CD14-positive monocyte (primary cell): Measurements from ENCODE around the gene ABTB2. TPM values are rescaled to one million over a fixed set of nuclear protein-coding genes. Genes with fewer than 3 reads are reported as not detected.

ENCODE experiments used
- DNase-seq, 3 donors: peaks; one replicate each; pipeline ENCODE4 v3.0.0-alpha.2; 2011 to 2022
- H2AFZ ChIP-seq: 2 replicates; pipeline ENCODE4 v1.6.0; 2012; ENCODE audit warnings: mild to moderate bottlenecking, low read depth, low read length, inconsistent platforms; ENCODE audit not compliant: insufficient read depth, poor library complexity, severe bottlenecking
- H3K27ac ChIP-seq, 2 donors: 1 replicate in 1 of 2; 2 replicates in 1 of 2; pipeline ENCODE4 v1.5.1; 2012 to 2013; ENCODE audit warnings: low read length in 2 of 2, control low read depth in 1 of 2, inconsistent platforms in 1 of 2, low read depth in 1 of 2, mild to moderate bottlenecking in 1 of 2
- H3K27me3 ChIP-seq, 2 donors: one replicate each; pipeline versions ENCODE4 v1.6.0 to v1.6.1; 2011 to 2013; ENCODE audit warnings: low read length in 2 of 2; ENCODE audit not compliant: control insufficient read depth in 2 of 2, insufficient read depth in 2 of 2
- H3K36me3 ChIP-seq, 2 donors: replicated peaks in 1 of 2; 1 replicate in 1 of 2; 2 replicates in 1 of 2; pipeline versions ENCODE4 v1.5.1 to v1.6.1; 2012 to 2013; ENCODE audit warnings: low read length in 2 of 2, control low read depth in 1 of 2, inconsistent platforms in 1 of 2, mild to moderate bottlenecking in 1 of 2; ENCODE audit not compliant: insufficient read depth in 2 of 2, control insufficient read depth in 1 of 2
- H3K4me1 ChIP-seq, 2 donors: 1 replicate in 1 of 2; 2 replicates in 1 of 2; pipeline versions ENCODE4 v1.5.1 to v1.6.1; 2012 to 2013; ENCODE audit warnings: low read length in 2 of 2, control low read depth in 1 of 2, inconsistent platforms in 1 of 2, mild to moderate bottlenecking in 1 of 2, moderate library complexity in 1 of 2; ENCODE audit not compliant: insufficient read depth in 2 of 2, control insufficient read depth in 1 of 2
- H3K4me2 ChIP-seq: replicated peaks from 2 replicates; pipeline ENCODE3; 2012; ENCODE audit warnings: low read length, moderate library complexity, mild to moderate bottlenecking; ENCODE audit not compliant: poor library complexity, severe bottlenecking; ENCODE audit errors: extremely low read depth
- H3K4me3 ChIP-seq, 3 experiments: fragments of 200-600 bp in 1 of 3; sonication (generic) in 1 of 3; replicated peaks in 1 of 3; 1 replicate in 2 of 3; 2 replicates in 1 of 3; pipeline ENCODE4 v1.5.1; 2011 to 2013; ENCODE audit warnings: low read length in 3 of 3, mild to moderate bottlenecking in 3 of 3, control low read depth in 2 of 3, low read depth in 2 of 3, inconsistent platforms in 1 of 3, moderate library complexity in 1 of 3
- H3K79me2 ChIP-seq: 2 replicates; pipeline ENCODE4 v1.6.0; 2012; ENCODE audit warnings: mild to moderate bottlenecking, control low read depth, inconsistent platforms, low read length, moderate library complexity; ENCODE audit not compliant: insufficient read depth
- H3K9ac ChIP-seq: 2 replicates; pipeline ENCODE4 v1.6.0; 2017; ENCODE audit warnings: low read length, mild to moderate bottlenecking; ENCODE audit not compliant: insufficient read depth, poor library complexity, severe bottlenecking
- H3K9me3 ChIP-seq, 2 donors: replicated peaks in 1 of 2; 1 replicate in 1 of 2; 2 replicates in 1 of 2; pipeline versions ENCODE4 v1.5.1 to v1.6.1; 2012 to 2013; ENCODE audit warnings: low read length in 2 of 2, control low read depth in 1 of 2; ENCODE audit not compliant: control insufficient read depth in 1 of 2, insufficient read depth in 1 of 2
- H4K20me1 ChIP-seq: 2 replicates; pipeline ENCODE4 v1.6.0; 2012; ENCODE audit warnings: mild to moderate bottlenecking, low read length, control low read depth, moderate library complexity; ENCODE audit not compliant: insufficient read depth
- H3K27ac Mint-ChIP-seq, 7 donors: one replicate each; pipeline ENCODE4 v1.8.0; 2020; ENCODE audit warnings: mild to moderate bottlenecking in 7 of 7, mixed read lengths in 7 of 7, moderate library complexity in 6 of 7, inconsistent platforms in 2 of 7
- H3K27me3 Mint-ChIP-seq, 3 donors: one replicate each; pipeline ENCODE4 v1.8.0; 2021 to 2022; ENCODE audit warnings: low read depth in 3 of 3, mild to moderate bottlenecking in 3 of 3, mixed read lengths in 3 of 3, moderate library complexity in 3 of 3, inconsistent platforms in 1 of 3
- H3K36me3 Mint-ChIP-seq, 2 donors: one replicate each; pipeline ENCODE4 v1.8.0; 2020; ENCODE audit warnings: mixed read lengths in 2 of 2, inconsistent platforms in 1 of 2, mild to moderate bottlenecking in 1 of 2
- H3K4me1 Mint-ChIP-seq: one replicate; pipeline ENCODE4 v1.8.0; 2020; ENCODE audit warnings: mild to moderate bottlenecking, mixed read lengths
- H3K4me3 Mint-ChIP-seq, 2 donors: one replicate each; pipeline ENCODE4 v1.8.0; 2020; ENCODE audit warnings: mild to moderate bottlenecking in 2 of 2, mixed read lengths in 2 of 2, moderate library complexity in 1 of 2
- H3K9me3 Mint-ChIP-seq, 7 donors: one replicate each; pipeline ENCODE4 v1.8.0; 2020 to 2022; ENCODE audit warnings: mixed read lengths in 7 of 7, mild to moderate bottlenecking in 6 of 7, moderate library complexity in 6 of 7, inconsistent platforms in 2 of 7
- CTCF ChIP-seq: fragments of 200-600 bp; IDR thresholded peaks from one replicate; pipeline ENCODE4 v1.8.0; 2022; ENCODE audit warnings: antibody characterized with exemption, mild to moderate bottlenecking
- WGBS: methylation state at CpG from one replicate; pipeline ENCODE4 v1.1.5; 2013; ENCODE audit warnings: missing lambda C conversion rate; ENCODE audit not compliant: insufficient coverage; 5-methylcytosine and 5-hydroxymethylcytosine counted together
- intact Hi-C, 2 donors: fragments of 100-400 bp; cut with micrococcal nuclease; formaldehyde crosslinking; loops; one replicate each; pipeline versions ENCODE4 v1.15.0 to v1.15.1; 2023
- polyA plus RNA-seq, 3 donors: library from polyadenylated mRNA; depleted of rRNA in 1 of 3; unstranded in 2 of 3; stranded (reverse) in 1 of 3; fragments of 300-500 nt in 2 of 3; fragments of >200 nt in 1 of 3; fragmentation: Illumina TruSeq in 2 of 3; gene quantifications; 1 replicate in 2 of 3; 2 replicates in 1 of 3; pipeline ENCODE4 v1.2.3, GENCODE V29; 2012 to 2021

Gene ABTB2
- polyA plus RNA-seq, 3 donors: 0.25 to 1.7 (median 0.26) TPM

GRCh38 chr11:34166806-34167740, 190.7 kb downstream of the ABTB2 start:
- Histone ChIP-seq H3K4me3 (no peak overlapping the region), H3K9ac (no peak overlapping the region), H2AFZ (no peak overlapping the region), H4K20me1 (no peaks in the 10 kb centered on the region), H3K79me2 (no peaks in the 10 kb centered on the region), H3K27me3 (no peaks in the 10 kb centered on the region), H3K9me3 (no peaks in the 10 kb centered on the region), H3K27ac (no peak overlapping the region), H3K36me3 (no peaks in the 10 kb centered on the region), H3K4me2 (no peak overlapping the region), H3K4me1 (no peaks in the 10 kb centered on the region)
- Mint-ChIP-seq H3K4me1 (no peaks in the 10 kb centered on the region), H3K27ac (no peak overlapping the region), H3K4me3 (no peak overlapping the region), H3K36me3 (peaks cover 2% of the 10 kb centered on the region in 2 donors), H3K27me3 (peaks cover 0 to 4% (median 0%) of the 10 kb centered on the region in 3 donors), H3K9me3 (peaks cover 0 to 2% (median 0%) of the 10 kb centered on the region in 7 donors)
- intact Hi-C loops: no loop called here
- TF ChIP-seq CTCF: no peak
- 96% methylated on average over 13 of the region's 16 CpGs for WGBS
- no peak for DNase-seq

- no peak overlapping the region for H3K9ac ChIP-seq
- Mint-ChIP-seq H3K27ac (peak overlapping the region in 1 of 7 donors; percentile 52), H3K27me3 (peaks cover 0 to 4% (median 0%) of the 10 kb centered on the region in 3 donors), H3K4me3 (no peak overlapping the region), H3K36me3 (peaks cover 2% of the 10 kb centered on the region in 2 donors), H3K4me1 (no peaks in the 10 kb centered on the region), H3K9me3 (peaks cover 0 to 2% (median 0%) of the 10 kb centered on the region in 7 donors)
- H3K4me2 ChIP-seq: no peak overlapping the region
- H3K4me1 ChIP-seq: no peaks in the 10 kb centered on the region
- 96% methylated on average over 11 of the region's 12 CpGs for WGBS
- H3K27ac ChIP-seq: no peak overlapping the region
- H3K4me3 ChIP-seq: no peak overlapping the region
- H3K9me3 ChIP-seq: no peaks in the 10 kb centered on the region
- no peak for TF ChIP-seq CTCF
- H3K79me2 ChIP-seq: no peaks in the 10 kb centered on the region
- no peaks in the 10 kb centered on the region for H3K27me3 ChIP-seq
- no peak overlapping the region for H2AFZ ChIP-seq
- no peaks in the 10 kb centered on the region for H3K36me3 ChIP-seq
- H4K20me1 ChIP-seq: no peaks in the 10 kb centered on the region
- DNase-seq: no peak
- intact Hi-C loops: no loop called here
Measured at GRCh38 chr11:34165786-34166555, 191.8 kb downstream of the ABTB2 start.
